Left kidney (tissue), 2 donors: ENCODE measurements around the gene PAGE2. TPM values are rescaled to one million over a fixed set of nuclear protein-coding genes. Genes with fewer than 3 reads are reported as not detected.
"Not testable (repeated sequence)": the region's sequence is repeated elsewhere in the genome, so short reads cannot be mapped to it uniquely, and the experiment has no call there.

Source experiments
- DNase-seq: peaks from one replicate; pipeline ENCODE4 v3.0.0-alpha.2; 2013
- polyA plus RNA-seq: library from polyadenylated mRNA; unstranded; fragments of 120-200 nt; gene quantifications from one replicate; pipeline ENCODE4 v1.2.1, GENCODE V29; 2013; ENCODE audit not compliant: insufficient read length

PAGE2 gene
- polyA plus RNA-seq, 1 donor = not detected

DNA sequence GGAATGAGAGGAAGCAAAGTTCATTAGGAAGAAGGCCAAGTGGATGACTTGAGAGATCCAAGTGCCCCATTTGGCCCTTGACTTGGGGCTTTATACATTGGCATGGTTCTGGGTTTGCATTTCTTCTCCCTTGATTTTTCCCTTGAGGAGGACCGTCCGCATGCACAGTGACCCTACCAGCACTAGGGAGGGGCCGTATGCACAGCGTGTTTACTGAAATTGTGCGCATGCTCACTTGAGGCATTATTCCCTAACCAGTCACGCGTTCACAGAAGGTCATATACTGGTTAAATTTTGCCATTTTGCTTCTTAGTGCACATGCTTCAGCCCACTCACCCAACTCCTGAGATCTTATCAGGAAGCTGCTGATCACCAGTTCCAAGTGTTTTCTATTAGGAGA, 35.1 kb downstream of the PAGE2 start:
- DNase-seq = no peak

- DNase-seq = no peak
Observed at GRCh38 chrX:55127692-55128091, 38.9 kb downstream of the PAGE2 start.

DNA sequence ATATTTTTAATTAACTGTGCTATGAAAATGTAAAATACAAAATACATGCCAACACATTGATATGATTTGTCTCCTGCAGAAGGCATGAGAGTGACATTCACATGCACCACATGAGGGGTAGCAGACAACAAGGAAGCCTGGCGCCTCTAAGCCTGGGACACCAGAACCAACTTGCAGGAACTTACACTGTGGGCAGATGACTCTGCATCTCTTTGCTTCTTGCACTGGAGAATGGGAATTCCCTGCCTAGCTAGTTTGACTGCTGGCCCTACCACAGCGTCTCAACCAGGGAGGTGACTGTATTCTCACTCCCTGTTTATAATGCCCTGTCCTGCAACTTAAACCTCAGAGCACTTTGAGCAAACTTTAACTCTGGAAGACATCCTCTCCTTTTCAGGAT, 40.5 kb downstream of the PAGE2 start:
- DNase-seq = no peak

- no peak for DNase-seq
Observed at GRCh38 chrX:55130481-55130880, 41.7 kb downstream of the PAGE2 start.

DNA sequence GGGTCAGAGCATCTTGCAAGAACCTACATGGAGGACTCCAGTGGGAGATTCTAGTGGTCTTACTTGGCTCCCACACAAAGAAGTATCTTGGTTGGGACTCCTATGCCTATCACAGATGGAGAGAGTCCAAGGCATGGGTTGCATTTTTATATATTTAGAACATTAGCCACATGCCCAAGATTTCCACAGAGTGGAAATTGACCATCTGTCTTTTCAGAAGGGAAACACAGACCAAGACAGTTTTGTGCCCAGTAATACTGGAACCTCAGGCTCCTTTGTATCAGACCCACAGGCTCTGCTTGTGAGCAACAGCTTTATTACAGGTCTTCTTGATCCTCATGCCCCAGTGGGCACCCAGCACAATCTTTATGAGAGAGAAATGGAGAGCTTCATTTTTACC, 43.6 kb downstream of the PAGE2 start:
- no peak for DNase-seq

- DNase-seq = peak; percentile 48
Observed at GRCh38 chrX:55135171-55135570, 46.4 kb downstream of the PAGE2 start.

DNA sequence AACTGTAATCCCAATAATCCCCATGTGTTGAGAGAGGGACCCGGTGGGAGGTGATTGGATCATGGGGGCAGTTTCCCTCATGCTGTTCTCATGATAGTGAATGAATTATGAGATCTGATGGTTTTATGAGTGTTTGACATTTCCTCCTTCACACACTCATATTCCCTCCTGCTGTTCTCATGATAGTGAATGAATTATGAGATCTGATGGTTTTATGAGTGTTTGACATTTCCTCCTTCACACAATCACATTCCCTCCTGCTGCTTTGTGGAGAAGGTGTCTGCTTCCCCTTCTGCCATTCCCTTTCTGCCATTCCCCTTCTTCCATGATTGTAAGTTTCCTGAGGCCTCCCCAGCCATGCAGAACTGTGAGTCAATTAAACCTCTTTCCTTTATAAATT, 52.0 kb downstream of the PAGE2 start:
- DNase-seq = not testable (repeated sequence)

Other genes starting within 250 kb of the PAGE2 start
- 129 TPM for gene TRO, start 168.2 kb upstream of the PAGE2 start, polyA plus RNA-seq
- gene PFKFB1, start 94.8 kb upstream of the PAGE2 start, polyA plus RNA-seq = 0.73 TPM
- 14.3 TPM for gene APEX2, start 88.7 kb upstream of the PAGE2 start, polyA plus RNA-seq
- 8.1 TPM for gene ALAS2, start 58.0 kb upstream of the PAGE2 start, polyA plus RNA-seq
- gene PAGE2B, start 14.0 kb upstream of the PAGE2 start, polyA plus RNA-seq = 0.32 TPM
- gene PAGE5, start 131.3 kb downstream of the PAGE2 start, polyA plus RNA-seq = not detected
- not detected for gene PAGE3, start 175.9 kb downstream of the PAGE2 start, polyA plus RNA-seq